Immature natural killer cell (primary cell): ENCODE data around the gene TMEM143. TPM values are rescaled to one million over a fixed set of nuclear protein-coding genes. Genes with fewer than 3 reads are reported as not detected.
"Not testable (repeated sequence)": the region's sequence is repeated elsewhere in the genome, so short reads cannot be mapped to it uniquely, and the experiment has no call there.

Experiments
- DNase-seq, 3 donors: peaks; one replicate each; pipeline ENCODE4 v3.0.0; 2022; ENCODE audit warnings: mixed read lengths in 1 of 3
- H3K27ac Mint-ChIP-seq, 6 donors: one replicate each; pipeline ENCODE4 v1.8.0; 2020; ENCODE audit warnings: mixed read lengths in 6 of 6, mild to moderate bottlenecking in 5 of 6, inconsistent platforms in 4 of 6, moderate library complexity in 3 of 6
- H3K27me3 Mint-ChIP-seq, 3 donors: one replicate each; pipeline ENCODE4 v1.8.0; 2020 to 2021; ENCODE audit warnings: low read depth in 3 of 3, mild to moderate bottlenecking in 3 of 3, mixed read lengths in 3 of 3, moderate library complexity in 3 of 3, inconsistent platforms in 1 of 3
- H3K36me3 Mint-ChIP-seq, 3 donors: one replicate each; pipeline ENCODE4 v1.8.0; 2020; ENCODE audit warnings: mixed read lengths in 3 of 3, inconsistent platforms in 2 of 3, mild to moderate bottlenecking in 2 of 3
- H3K4me1 Mint-ChIP-seq, 2 donors: one replicate each; pipeline ENCODE4 v1.8.0; 2020; ENCODE audit warnings: inconsistent platforms in 2 of 2, mild to moderate bottlenecking in 2 of 2, mixed read lengths in 2 of 2, moderate library complexity in 1 of 2
- H3K4me3 Mint-ChIP-seq, 5 donors: one replicate each; pipeline ENCODE4 v1.8.0; 2020; ENCODE audit warnings: mild to moderate bottlenecking in 5 of 5, mixed read lengths in 5 of 5, inconsistent platforms in 3 of 5, moderate library complexity in 3 of 5
- H3K9me3 Mint-ChIP-seq, 6 donors: one replicate each; pipeline ENCODE4 v1.8.0; 2020; ENCODE audit warnings: mild to moderate bottlenecking in 6 of 6, mixed read lengths in 6 of 6, inconsistent platforms in 4 of 6, moderate library complexity in 3 of 6
- polyA plus RNA-seq, 3 donors: library from polyadenylated mRNA; unstranded; fragments of 300-500 nt; fragmentation: Illumina TruSeq; gene quantifications; one replicate each; pipeline ENCODE4 v1.2.3, GENCODE V29; 2021

TMEM143 gene
- polyA plus RNA-seq, 3 donors from 2014 or later: 2.8 to 6.3 (median 3.1) TPM

DNA sequence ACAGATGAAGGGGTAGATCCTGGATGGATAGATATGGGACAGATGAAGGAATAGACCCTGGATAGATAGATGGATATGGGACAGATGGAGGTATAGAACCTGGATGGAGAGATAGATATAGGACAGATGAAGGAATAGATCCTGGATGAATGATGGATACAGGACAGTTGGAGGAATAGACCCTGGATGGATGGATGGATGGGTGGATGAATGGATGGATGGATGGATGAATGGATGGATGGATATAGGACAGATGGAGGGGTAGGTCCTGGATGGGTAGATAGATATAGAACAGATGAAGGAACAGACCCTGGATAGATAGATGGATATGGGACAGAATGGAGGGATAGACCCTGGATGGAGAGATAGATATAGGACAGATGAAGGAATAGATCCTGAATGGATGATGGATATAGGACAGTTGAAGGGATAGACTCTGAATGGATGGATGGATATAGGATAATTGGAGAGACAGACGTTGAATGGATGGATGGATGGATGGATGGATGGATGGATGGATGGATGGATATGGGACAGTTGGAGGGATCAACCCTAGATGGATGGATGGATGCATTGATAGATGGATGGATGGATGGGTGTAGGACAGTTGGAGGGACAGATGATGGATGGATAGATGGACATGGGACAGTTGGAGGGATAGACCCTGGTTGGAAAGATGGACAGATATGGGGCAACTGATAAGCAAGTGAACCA lies 61.7 kb downstream of the TMEM143 start:
- H3K4me3 Mint-ChIP-seq: no peak overlapping the region
- DNase-seq: no peak
- no peaks in the 10 kb centered on the region for H3K9me3 Mint-ChIP-seq
- peaks cover 0 to 2% (median 0%) of the 10 kb centered on the region in 3 donors for H3K27me3 Mint-ChIP-seq
- H3K36me3 Mint-ChIP-seq: peaks cover 0 to 5% (median 5%) of the 10 kb centered on the region in 3 donors
- H3K27ac Mint-ChIP-seq: no peak overlapping the region
- no peaks in the 10 kb centered on the region for H3K4me1 Mint-ChIP-seq

DNA sequence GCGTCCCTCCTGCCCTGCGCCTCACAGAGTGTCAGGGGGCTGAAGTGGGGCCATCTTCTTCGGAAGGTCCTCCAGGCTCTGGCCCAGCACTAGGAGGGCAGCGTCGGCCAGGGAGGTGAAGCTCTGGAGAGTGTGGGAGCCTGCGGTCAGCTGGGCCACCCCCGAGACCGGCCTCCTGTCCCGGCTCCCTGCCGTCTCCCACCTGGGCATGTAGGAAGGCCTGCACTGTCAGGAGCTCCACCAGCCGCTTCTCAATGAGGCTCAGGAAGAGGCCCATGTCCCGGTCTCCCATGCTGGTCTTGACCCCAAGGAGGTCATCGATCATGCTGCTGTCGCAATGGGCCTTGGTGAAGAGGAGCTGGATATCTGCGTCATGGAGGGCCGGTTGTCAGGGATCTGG lies 65.8 kb downstream of the TMEM143 start:
- H3K36me3 Mint-ChIP-seq: no peaks in the 10 kb centered on the region
- no peaks in the 10 kb centered on the region for H3K27me3 Mint-ChIP-seq
- no peak for DNase-seq
- no peaks in the 10 kb centered on the region for H3K4me1 Mint-ChIP-seq
- no peak overlapping the region for H3K27ac Mint-ChIP-seq
- no peaks in the 10 kb centered on the region for H3K9me3 Mint-ChIP-seq
- no peak overlapping the region for H3K4me3 Mint-ChIP-seq

DNA sequence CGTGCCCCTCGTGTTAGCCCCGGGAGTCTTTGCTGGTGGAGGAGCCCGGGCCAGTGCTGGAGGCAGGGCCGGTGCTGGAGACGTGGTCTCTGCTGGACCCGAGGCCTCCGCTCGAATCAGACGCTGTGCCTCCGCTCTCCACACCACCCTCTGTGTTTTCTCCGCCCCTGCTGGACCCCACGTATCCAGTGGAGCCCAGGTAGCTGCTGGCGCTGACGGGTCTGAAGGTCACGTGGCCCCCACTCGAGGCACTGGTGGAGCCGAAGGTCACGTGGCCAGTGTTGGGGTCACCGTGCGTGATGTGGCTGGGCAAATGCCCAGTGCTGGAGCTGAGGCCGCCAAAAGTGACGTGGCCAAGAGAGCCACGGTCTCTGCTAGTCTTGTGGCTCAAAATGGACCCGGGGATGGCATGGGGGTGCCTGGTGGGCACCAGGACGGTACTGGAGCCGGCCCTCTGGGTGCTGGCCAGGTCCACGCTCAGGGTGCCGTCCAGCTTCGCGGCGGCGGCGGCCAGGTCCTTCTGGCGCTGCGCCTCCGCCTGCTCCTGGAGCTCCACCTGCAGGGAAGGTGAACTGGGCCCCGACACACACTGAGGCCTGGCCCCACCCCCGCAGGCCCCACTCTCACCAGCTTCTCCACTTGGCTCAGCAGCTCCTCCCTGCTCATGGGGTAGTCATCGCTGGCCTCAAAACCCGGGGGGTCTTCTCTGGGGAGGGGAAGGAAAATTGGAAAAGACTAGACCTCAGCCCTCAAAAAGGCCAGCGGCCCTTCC lies 66.6 kb downstream of the TMEM143 start:
- no peaks in the 10 kb centered on the region for H3K4me1 Mint-ChIP-seq
- no peak overlapping the region for H3K27ac Mint-ChIP-seq
- no peak overlapping the region for H3K4me3 Mint-ChIP-seq
- no peaks in the 10 kb centered on the region for H3K9me3 Mint-ChIP-seq
- no peaks in the 10 kb centered on the region for H3K36me3 Mint-ChIP-seq
- H3K27me3 Mint-ChIP-seq: no peaks in the 10 kb centered on the region
- no peak for DNase-seq

DNA sequence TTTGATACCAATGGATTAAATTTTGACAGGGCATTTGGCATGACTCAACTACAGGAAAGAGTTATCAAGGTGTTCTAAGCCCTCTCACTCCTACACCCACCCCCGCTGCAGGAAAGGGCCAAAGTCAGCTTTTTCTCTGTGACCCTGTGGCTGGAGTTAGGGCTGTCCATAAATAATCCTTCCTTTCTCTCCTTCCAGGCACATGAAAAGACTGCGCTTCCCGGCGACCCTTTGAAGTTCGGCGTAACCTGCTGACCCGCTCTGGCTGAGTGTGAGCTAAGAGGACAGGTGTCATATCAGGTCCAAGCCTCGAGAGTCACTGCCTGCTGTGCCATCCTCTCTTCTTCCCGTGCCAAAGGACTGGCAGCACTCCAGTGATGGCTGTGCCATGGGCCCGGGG lies 68.3 kb downstream of the TMEM143 start:
- Mint-ChIP-seq H3K27me3 (peaks cover 0 to 2% (median 2%) of the 10 kb centered on the region in 3 donors), H3K36me3 (no peaks in the 10 kb centered on the region), H3K4me1 (peaks cover 7% of the 10 kb centered on the region in 2 donors), H3K9me3 (no peaks in the 10 kb centered on the region), H3K27ac (no peak overlapping the region), H3K4me3 (no peak overlapping the region)
- DNase-seq: no peak

DNA sequence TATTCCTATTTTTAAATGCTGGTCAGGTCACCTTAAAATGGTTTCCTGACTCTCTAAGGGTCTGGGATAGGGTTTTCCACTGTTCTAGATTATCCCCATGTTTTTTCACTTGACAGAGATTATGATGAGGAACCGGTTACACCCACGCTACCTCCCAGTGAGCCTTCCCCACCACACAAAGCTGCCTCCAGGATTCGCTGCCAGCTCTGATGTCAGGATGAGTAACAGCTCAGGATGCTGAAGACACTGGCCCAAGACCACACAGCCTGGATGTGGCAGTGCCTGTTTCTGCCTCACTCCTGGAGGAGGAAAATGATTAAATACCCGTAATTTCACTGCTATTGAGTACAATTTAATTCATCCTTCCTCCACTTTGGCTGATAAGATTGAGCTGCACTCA lies 70.9 kb downstream of the TMEM143 start:
- peaks cover 1 to 4% (median 2%) of the 10 kb centered on the region in 3 donors for H3K27me3 Mint-ChIP-seq
- no peak overlapping the region for H3K27ac Mint-ChIP-seq
- peaks cover 7% of the 10 kb centered on the region in 2 donors for H3K4me1 Mint-ChIP-seq
- H3K36me3 Mint-ChIP-seq: no peaks in the 10 kb centered on the region
- H3K9me3 Mint-ChIP-seq: no peaks in the 10 kb centered on the region
- no peak for DNase-seq
- H3K4me3 Mint-ChIP-seq: no peak overlapping the region

DNA sequence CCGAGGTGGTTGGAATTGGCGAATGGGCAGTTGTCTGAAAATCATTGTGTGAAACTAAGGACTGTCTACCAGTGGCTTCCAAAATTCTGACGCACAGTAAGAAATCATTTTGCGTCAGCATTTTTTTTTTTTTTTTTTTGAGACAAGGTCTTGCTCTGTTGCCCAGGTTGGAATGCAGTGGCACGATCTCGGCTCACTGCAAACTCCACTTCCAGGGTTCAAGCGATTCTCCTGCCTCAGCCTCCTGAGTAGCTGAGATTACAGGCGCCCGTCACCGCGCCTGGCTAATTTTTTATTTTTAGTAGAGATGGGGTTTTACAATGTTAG lies 72.3 kb downstream of the TMEM143 start:
- DNase-seq, H3K27me3 Mint-ChIP-seq, H3K9me3 Mint-ChIP-seq, H3K27ac Mint-ChIP-seq, H3K4me1 Mint-ChIP-seq, H3K36me3 Mint-ChIP-seq: not testable (repeated sequence)
- peak overlapping the region; percentile 72 to 87 (median 80) for H3K4me3 Mint-ChIP-seq

DNA sequence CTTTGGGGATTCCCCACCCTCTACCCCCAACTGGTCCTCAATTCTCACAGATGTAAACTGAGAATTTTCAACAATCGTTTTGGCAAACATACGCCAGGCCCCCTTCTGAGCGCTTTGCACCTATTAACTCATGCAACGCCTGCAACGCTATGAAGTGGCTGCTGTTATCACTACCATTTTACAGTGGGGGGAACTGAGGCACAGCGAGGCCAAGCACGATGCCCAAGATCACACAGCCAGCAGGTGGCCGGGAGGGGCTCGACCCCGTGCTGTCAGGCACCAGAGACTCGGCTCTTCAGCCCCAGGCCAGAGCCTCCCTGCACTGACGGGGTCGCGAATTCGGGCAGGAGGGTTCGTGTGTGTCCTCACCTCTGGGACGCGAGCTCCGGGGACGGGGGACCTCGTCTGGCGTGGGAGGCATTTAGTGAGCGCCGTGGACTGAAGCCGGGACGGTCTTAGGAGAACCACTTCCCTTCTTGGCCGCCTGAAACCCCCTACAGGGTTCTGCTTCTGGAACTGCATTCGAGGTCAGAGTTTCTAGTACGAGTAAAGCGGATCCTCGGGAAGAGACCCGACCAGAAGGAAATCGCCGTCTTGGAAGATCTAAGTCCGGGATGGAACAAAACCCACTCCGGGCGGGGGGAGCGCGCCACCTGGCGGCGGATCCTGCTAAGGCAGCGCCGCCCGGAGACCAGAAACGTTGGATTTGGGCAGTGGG lies 72.8 kb downstream of the TMEM143 start:
- peak overlapping the region; percentile 72 to 87 (median 80) for H3K4me3 Mint-ChIP-seq
- DNase-seq: peak; percentile 53 to 63 (median 61)

DNA sequence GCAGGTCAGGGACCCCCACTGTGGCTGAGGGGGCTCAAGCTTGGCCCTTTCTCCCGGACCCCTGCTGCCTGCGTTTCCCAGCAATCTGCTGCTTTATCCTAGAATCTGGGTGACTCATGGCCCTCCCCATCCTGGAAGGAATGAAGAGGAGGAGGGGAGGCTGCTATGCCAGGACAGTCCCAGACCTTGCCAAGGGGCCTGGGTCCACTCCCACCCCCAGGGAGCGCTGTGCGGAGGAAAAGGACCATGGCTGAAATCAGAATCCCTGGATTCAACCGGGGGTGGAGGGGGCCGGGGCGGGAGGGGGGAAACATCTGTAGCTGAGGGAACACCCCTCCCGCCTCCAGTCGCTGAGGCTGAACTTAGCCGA lies 73.4 kb downstream of the TMEM143 start:
- DNase-seq: no peak
- H3K27me3 Mint-ChIP-seq: peaks cover 1 to 14% (median 2%) of the 10 kb centered on the region in 3 donors
- H3K4me1 Mint-ChIP-seq: peaks cover 7% of the 10 kb centered on the region in 2 donors
- H3K36me3 Mint-ChIP-seq: peaks cover 0 to 9% (median 3%) of the 10 kb centered on the region in 3 donors
- peaks cover 0 to 10% (median 0%) of the 10 kb centered on the region in 6 donors for H3K9me3 Mint-ChIP-seq
- peak overlapping the region in 1 of 5 donors; percentile 33 for H3K4me3 Mint-ChIP-seq
- no peak overlapping the region for H3K27ac Mint-ChIP-seq

More for the DNA sequence above, 72.8 kb downstream of the TMEM143 start:
- peaks cover 0 to 6% (median 3%) of the 10 kb centered on the region in 3 donors for H3K36me3 Mint-ChIP-seq
- peaks cover 7% of the 10 kb centered on the region in 2 donors for H3K4me1 Mint-ChIP-seq
- H3K9me3 Mint-ChIP-seq: peaks cover 0 to 9% (median 0%) of the 10 kb centered on the region in 6 donors
- no peak overlapping the region for H3K27ac Mint-ChIP-seq
- H3K27me3 Mint-ChIP-seq: peaks cover 1 to 14% (median 2%) of the 10 kb centered on the region in 3 donors

DNA sequence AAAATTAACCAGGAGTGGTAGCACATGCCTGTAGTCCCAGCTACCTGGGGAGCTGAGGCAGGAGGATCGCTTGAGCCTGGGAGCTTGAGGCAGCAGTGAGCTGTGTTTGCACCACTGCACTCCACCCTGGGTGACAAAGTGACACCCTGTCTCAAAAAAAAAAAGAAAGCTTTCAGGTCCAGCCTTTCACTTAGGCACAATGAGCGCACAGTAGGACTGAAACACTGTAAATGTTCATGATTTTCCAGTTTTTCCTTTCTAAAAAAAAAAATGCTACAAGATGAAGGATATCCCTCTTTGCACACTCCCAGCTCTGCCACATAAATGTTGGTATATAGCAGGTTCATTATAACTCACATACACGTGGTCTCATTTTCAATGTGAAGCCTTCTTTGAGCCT lies 76.0 kb downstream of the TMEM143 start:
- Mint-ChIP-seq H3K9me3 (peaks cover 0 to 10% (median 0%) of the 10 kb centered on the region in 6 donors), H3K4me3 (no peak overlapping the region), H3K4me1 (peaks cover 7% of the 10 kb centered on the region in 2 donors), H3K27ac (no peak overlapping the region), H3K27me3 (peaks cover 2 to 14% (median 4%) of the 10 kb centered on the region in 3 donors), H3K36me3 (peaks cover 0 to 9% (median 7%) of the 10 kb centered on the region in 3 donors)
- no peak for DNase-seq

DNA sequence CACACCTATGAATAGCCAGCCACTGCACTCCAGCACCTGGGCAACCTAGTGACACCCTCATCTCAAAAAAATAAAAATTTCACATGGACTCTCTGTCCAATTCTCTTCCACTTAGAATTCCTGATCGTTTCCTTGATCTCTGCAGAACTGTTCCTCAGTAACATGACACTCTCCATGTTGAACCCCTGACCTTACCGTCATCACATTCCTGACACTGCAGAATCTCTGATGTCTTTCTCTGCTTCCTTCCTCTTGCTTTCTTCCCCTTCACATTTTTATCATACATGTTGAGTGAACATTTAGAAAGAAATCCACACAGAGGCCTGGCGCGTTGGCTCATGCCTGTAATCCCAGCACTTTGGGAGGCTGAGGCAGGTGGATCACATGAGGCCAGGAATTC lies 78.8 kb downstream of the TMEM143 start:
- H3K4me3 Mint-ChIP-seq: no peak overlapping the region
- H3K9me3 Mint-ChIP-seq: peaks cover 0 to 10% (median 0%) of the 10 kb centered on the region in 6 donors
- no peaks in the 10 kb centered on the region for H3K4me1 Mint-ChIP-seq
- H3K36me3 Mint-ChIP-seq: peaks cover 0 to 9% (median 7%) of the 10 kb centered on the region in 3 donors
- peaks cover 2 to 15% (median 2%) of the 10 kb centered on the region in 3 donors for H3K27me3 Mint-ChIP-seq
- H3K27ac Mint-ChIP-seq: no peak overlapping the region
- DNase-seq: no peak

DNA sequence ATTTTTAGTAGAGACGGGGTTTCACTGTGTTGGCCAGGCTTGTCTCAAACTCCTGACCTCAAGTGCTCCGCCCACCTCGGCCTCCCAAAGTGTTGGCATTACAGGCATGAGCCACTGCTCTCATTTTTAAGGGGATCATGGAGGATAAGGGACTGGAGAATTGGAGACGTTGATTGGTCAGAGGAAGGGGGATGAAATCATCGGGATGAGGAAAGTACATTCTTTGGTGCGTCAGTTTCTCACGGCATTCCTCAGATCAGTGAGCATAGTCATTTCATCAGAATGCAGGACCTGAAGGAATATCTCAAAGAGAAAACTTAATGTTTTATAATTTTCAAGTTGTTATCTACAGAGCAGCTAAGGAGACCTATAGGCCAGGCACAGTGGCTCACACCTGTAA lies 79.8 kb downstream of the TMEM143 start:
- Mint-ChIP-seq H3K27me3 (peaks cover 1 to 13% (median 2%) of the 10 kb centered on the region in 3 donors), H3K36me3 (peaks cover 0 to 9% (median 7%) of the 10 kb centered on the region in 3 donors), H3K4me3 (no peak overlapping the region), H3K27ac (no peak overlapping the region), H3K4me1 (no peaks in the 10 kb centered on the region), H3K9me3 (peaks cover 0 to 10% (median 0%) of the 10 kb centered on the region in 6 donors)
- no peak for DNase-seq
